Amniotic stem cell (primary cell): Measurements from ENCODE around the gene CDHR5.

ENCODE experiments used
- DNase-seq: peaks from one replicate; lab custom pipeline; 2025; lab: John Stamatoyannopoulos, UW

Gene CDHR5

GRCh38 chr11:567011-567628 is 57.6 kb downstream of the CDHR5 start:
- no peak for DNase-seq
